ENCODE data around the gene TGFBR1. TPM values are rescaled to one million over a fixed set of nuclear protein-coding genes. Genes with fewer than 3 reads are reported as not detected.
"Not testable (repeated sequence)": the region's sequence is repeated elsewhere in the genome, so short reads cannot be mapped to it uniquely, and the experiment has no call there.

TGFBR1 gene
- total RNA-seq, 2 experiments from 2014 or later, result 12.9 to 14.6 TPM

GRCh38 chr9:99192786-99193465 is 88.0 kb downstream of the TGFBR1 start:
- H3K27ac Mint-ChIP-seq, result no peak overlapping the region
- Histone ChIP-seq H3K9me3 (ENCODE audit: control insufficient read depth in 1 of 2, insufficient read depth in 1 of 2, low read length in 2 of 2) (no peaks in the 10 kb centered on the region), H3K27me3 (ENCODE audit: control insufficient read depth in 1 of 2, insufficient read depth in 2 of 2, low read length in 2 of 2) (peaks cover 0 to 3% of the 10 kb centered on the region in 2 experiments), H3K4me3 (ENCODE audit: low read length) (no peak overlapping the region), H3K36me3 (ENCODE audit: insufficient read depth, low read length) (no peaks in the 10 kb centered on the region), H3K4me1 (ENCODE audit: insufficient read depth, low read length) (no peaks in the 10 kb centered on the region), H3K27ac (ENCODE audit: low read depth in 1 of 2, low read length in 2 of 2) (no peak overlapping the region)
- ATAC-seq (ENCODE audit: poor library complexity), result no peak
- H3K4me1 Mint-ChIP-seq (ENCODE audit: low read depth), result no peaks in the 10 kb centered on the region
- no peak for TF ChIP-seq CTCF (IDR thresholded peaks at IDR 0.05)
- POLR2A ChIA-PET, result no interaction called here
- no peaks in the 10 kb centered on the region for H3K36me3 Mint-ChIP-seq (ENCODE audit: low read depth)
- intact Hi-C loops (cut with DNase I, micrococcal nuclease), result no loop called here
- peaks cover 8% of the 10 kb centered on the region for H3K27me3 Mint-ChIP-seq
- no peak overlapping the region for H3K4me3 Mint-ChIP-seq
- no peaks in the 10 kb centered on the region for H3K9me3 Mint-ChIP-seq
- no peak for DNase-seq
- CTCF ChIA-PET, result interaction anchor here (1.0 kb wide), 1 partner anchor 8 kb away, joined by 3 read pairs; no protein-coding TSS in a partner anchor

DNA sequence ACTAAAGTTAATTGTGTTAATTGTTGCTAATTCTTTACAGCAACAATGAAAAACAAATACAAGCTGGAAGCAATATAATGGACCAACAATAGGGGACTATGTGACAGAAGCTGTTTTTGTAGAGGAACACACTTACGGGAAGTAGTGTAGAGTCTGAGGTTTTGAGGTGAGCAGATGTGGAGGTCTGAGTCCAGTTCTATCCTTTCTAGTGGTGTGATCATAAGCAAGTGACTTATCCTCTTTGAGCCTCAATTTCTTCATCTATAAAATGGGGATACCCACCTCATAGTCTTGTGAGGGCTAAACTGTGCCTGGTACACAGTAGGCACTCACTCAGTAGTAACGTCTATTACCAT is 88.5 kb downstream of the TGFBR1 start:
- Histone ChIP-seq H3K4me3 (ENCODE audit: low read length) (no peak overlapping the region), H3K27me3 (ENCODE audit: control insufficient read depth in 1 of 2, insufficient read depth in 2 of 2, low read length in 2 of 2) (peaks cover 0 to 3% of the 10 kb centered on the region in 2 experiments), H3K27ac (ENCODE audit: low read depth in 1 of 2, low read length in 2 of 2) (no peak overlapping the region), H3K4me1 (ENCODE audit: insufficient read depth, low read length) (no peaks in the 10 kb centered on the region), H3K36me3 (ENCODE audit: insufficient read depth, low read length) (no peaks in the 10 kb centered on the region), H3K9me3 (ENCODE audit: control insufficient read depth in 1 of 2, insufficient read depth in 1 of 2, low read length in 2 of 2) (no peaks in the 10 kb centered on the region)
- no peak overlapping the region for H3K27ac Mint-ChIP-seq
- POLR2A ChIA-PET, result no interaction called here
- no peaks in the 10 kb centered on the region for H3K36me3 Mint-ChIP-seq (ENCODE audit: low read depth)
- H3K4me1 Mint-ChIP-seq (ENCODE audit: low read depth), result no peaks in the 10 kb centered on the region
- H3K4me3 Mint-ChIP-seq, result no peak overlapping the region
- DNase-seq, result no peak
- ATAC-seq (ENCODE audit: poor library complexity), result no peak
- H3K9me3 Mint-ChIP-seq, result no peaks in the 10 kb centered on the region
- H3K27me3 Mint-ChIP-seq, result peaks cover 8% of the 10 kb centered on the region
- CTCF ChIA-PET, result interaction anchor here (1.0 kb wide), 1 partner anchor 8 kb away, joined by 3 read pairs; no protein-coding TSS in a partner anchor
- no peak for TF ChIP-seq CTCF (IDR thresholded peaks at IDR 0.05)
- intact Hi-C loops (cut with DNase I, micrococcal nuclease), result no loop called here

DNA sequence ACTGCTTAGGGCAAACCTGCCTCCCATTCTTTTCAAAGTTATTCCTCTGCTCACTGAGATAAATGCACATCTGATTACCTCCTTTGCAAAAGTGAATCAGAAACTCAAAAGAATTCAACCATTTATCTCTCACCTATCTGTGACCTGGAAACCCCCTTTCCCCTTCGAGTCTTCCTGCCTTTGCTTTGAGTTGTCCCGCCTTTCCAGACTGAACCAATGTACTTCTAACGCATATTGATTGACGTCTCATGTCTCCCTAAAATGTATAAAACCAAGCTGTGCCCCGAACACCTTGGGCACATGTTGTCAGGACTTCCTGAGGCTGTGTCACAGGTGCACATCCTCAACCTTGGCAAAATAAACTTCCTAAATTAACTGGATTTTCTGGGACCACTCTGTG is 91.6 kb downstream of the TGFBR1 start:
- ATAC-seq (ENCODE audit: poor library complexity); intact Hi-C loops (cut with DNase I, micrococcal nuclease); H3K4me1 Mint-ChIP-seq (ENCODE audit: low read depth); CTCF ChIA-PET; H3K4me1 ChIP-seq (ENCODE audit: insufficient read depth, low read length); POLR2A ChIA-PET; H3K27ac Mint-ChIP-seq; H3K4me3 Mint-ChIP-seq; H3K27me3 Mint-ChIP-seq; H3K27ac ChIP-seq (ENCODE audit: low read depth in 1 of 2, low read length in 2 of 2); H3K27me3 ChIP-seq (ENCODE audit: control insufficient read depth in 1 of 2, insufficient read depth in 2 of 2, low read length in 2 of 2); H3K4me3 ChIP-seq (ENCODE audit: low read length); H3K9me3 Mint-ChIP-seq; H3K9me3 ChIP-seq (ENCODE audit: control insufficient read depth in 1 of 2, insufficient read depth in 1 of 2, low read length in 2 of 2); H3K36me3 ChIP-seq (ENCODE audit: insufficient read depth, low read length); DNase-seq; H3K36me3 Mint-ChIP-seq (ENCODE audit: low read depth): not testable (repeated sequence)

- H3K27me3 Mint-ChIP-seq, result no peaks in the 10 kb centered on the region
- H3K27me3 ChIP-seq (ENCODE audit: control insufficient read depth in 1 of 2, insufficient read depth in 2 of 2, low read length in 2 of 2), result no peaks in the 10 kb centered on the region
- H3K9me3 Mint-ChIP-seq, result no peaks in the 10 kb centered on the region
- POLR2A ChIA-PET, result no interaction called here
- no peak for TF ChIP-seq CTCF (IDR thresholded peaks at IDR 0.05)
- no peaks in the 10 kb centered on the region for H3K4me1 ChIP-seq (ENCODE audit: insufficient read depth, low read length)
- H3K4me3 ChIP-seq (ENCODE audit: low read length), result no peak overlapping the region
- no peaks in the 10 kb centered on the region for H3K4me1 Mint-ChIP-seq (ENCODE audit: low read depth)
- CTCF ChIA-PET, result interaction anchor here (1.0 to 1.9 kb wide), 2 partner anchors 13 to 16 kb away, joined by 3 to 4 read pairs; no protein-coding TSS in a partner anchor
- no peak overlapping the region for H3K27ac ChIP-seq (ENCODE audit: low read depth in 1 of 2, low read length in 2 of 2)
- DNase-seq, result no peak
- H3K27ac Mint-ChIP-seq, result no peak overlapping the region
- no peaks in the 10 kb centered on the region for H3K36me3 ChIP-seq (ENCODE audit: insufficient read depth, low read length)
- H3K36me3 Mint-ChIP-seq (ENCODE audit: low read depth), result no peaks in the 10 kb centered on the region
- intact Hi-C loops (cut with DNase I, micrococcal nuclease), result no loop called here
- ATAC-seq (ENCODE audit: poor library complexity), result no peak
- H3K4me3 Mint-ChIP-seq, result no peak overlapping the region
- no peaks in the 10 kb centered on the region for H3K9me3 ChIP-seq (ENCODE audit: control insufficient read depth in 1 of 2, insufficient read depth in 1 of 2, low read length in 2 of 2)
Observed at GRCh38 chr9:99197124-99197630, 92.3 kb downstream of the TGFBR1 start.
